GM23338 (cell line): ENCODE measurements around the gene IL18BP. TPM values are rescaled to one million over a fixed set of nuclear protein-coding genes. Genes with fewer than 3 reads are reported as not detected.

Experiments used
- ATAC-seq: fragments of 200-7000 bp; cut with Tn5 transposase; 3 replicates; pipeline ENCODE4 v1.9.1; 2020
- DNase-seq: peaks from one replicate; pipeline ENCODE4 v3.0.0-alpha.2; 2015; ENCODE audit warnings: low spot score
- H2AFZ ChIP-seq: fragments of 200-600 bp; sonication (generic); 2 replicates; pipeline ENCODE4 v1.8.0; 2016; ENCODE audit warnings: antibody characterized with exemption, mild to moderate bottlenecking, moderate library complexity
- H3F3A ChIP-seq: fragments of 200-600 bp; sonication (generic); replicated peaks from 2 replicates; pipeline ENCODE4 v1.8.0; 2017; ENCODE audit warnings: antibody characterized with exemption, mixed run types, low read depth
- H3K27ac ChIP-seq: fragments of 200-600 bp; sonication (generic); 2 replicates; pipeline ENCODE4 v1.6.1; 2016; ENCODE audit warnings: low read depth
- H3K27me3 ChIP-seq: fragments of 200-600 bp; sonication (generic); 2 replicates; pipeline ENCODE4 v1.8.0; 2016; ENCODE audit warnings: mild to moderate bottlenecking, mixed run types, moderate library complexity; ENCODE audit not compliant: insufficient read depth
- H3K36me3 ChIP-seq: fragments of 200-600 bp; sonication (generic); 2 replicates; pipeline ENCODE4 v1.8.0; 2016; ENCODE audit warnings: mild to moderate bottlenecking; ENCODE audit not compliant: insufficient read depth
- H3K4me1 ChIP-seq: fragments of 200-600 bp; sonication (generic); 2 replicates; pipeline ENCODE4 v1.8.0; 2016; ENCODE audit warnings: mild to moderate bottlenecking, moderate library complexity; ENCODE audit not compliant: insufficient read depth
- H3K4me2 ChIP-seq: fragments of 200-600 bp; sonication (generic); 2 replicates; pipeline ENCODE4 v1.7.1; 2017; ENCODE audit warnings: mixed run types
- H3K4me3 ChIP-seq: fragments of 200-600 bp; sonication (generic); 2 replicates; pipeline ENCODE4 v1.6.1; 2016; ENCODE audit warnings: mixed run types
- H3K79me2 ChIP-seq: fragments of 200-600 bp; sonication (generic); replicated peaks from 2 replicates; pipeline ENCODE4 v1.8.0; 2017; ENCODE audit warnings: mild to moderate bottlenecking; ENCODE audit not compliant: insufficient read depth
- H3K9me2 ChIP-seq: fragments of 200-600 bp; sonication (generic); 2 replicates; pipeline ENCODE4 v1.8.0; 2017; ENCODE audit not compliant: insufficient read depth
- H4K20me1 ChIP-seq: fragments of 200-600 bp; sonication (generic); replicated peaks from 2 replicates; pipeline ENCODE4 v1.8.0; 2017; ENCODE audit warnings: mild to moderate bottlenecking; ENCODE audit not compliant: insufficient read depth
- H3K27ac Mint-ChIP-seq: 2 replicates; pipeline ENCODE4 v1.8.0; 2020; ENCODE audit warnings: inconsistent platforms, mild to moderate bottlenecking, moderate library complexity, mixed read lengths
- H3K27me3 Mint-ChIP-seq: 3 replicates; pipeline ENCODE4 v1.8.0; 2022; ENCODE audit warnings: low read depth, mild to moderate bottlenecking, moderate library complexity, mixed read lengths, inconsistent platforms; ENCODE audit not compliant: insufficient read depth, poor library complexity
- H3K36me3 Mint-ChIP-seq: 3 replicates; pipeline ENCODE4 v1.8.0; 2021; ENCODE audit warnings: low read depth, mild to moderate bottlenecking, inconsistent platforms, moderate library complexity, mixed read lengths
- H3K4me1 Mint-ChIP-seq: 3 replicates; pipeline ENCODE4 v1.8.0; 2020; ENCODE audit warnings: mild to moderate bottlenecking, inconsistent platforms, mixed read lengths
- H3K4me3 Mint-ChIP-seq: 3 replicates; pipeline ENCODE4 v1.8.0; 2021; ENCODE audit warnings: moderate library complexity, mild to moderate bottlenecking, inconsistent platforms, mixed read lengths
- H3K9me3 Mint-ChIP-seq: 3 replicates; pipeline ENCODE4 v1.8.0; 2020; ENCODE audit warnings: moderate library complexity, mild to moderate bottlenecking, inconsistent platforms, mixed read lengths
- CTCF ChIP-seq, 2 experiments: fragments of 200-600 bp in 1 of 2; sonication (generic) in 1 of 2; conservative IDR thresholded peaks; 2 replicates each; pipeline versions ENCODE4 v1.5.1 to v1.6.1; 2016 to 2017; ENCODE audit warnings: antibody characterized with exemption in 2 of 2, low read depth in 2 of 2, mild to moderate bottlenecking in 2 of 2, moderate library complexity in 1 of 2
- ETS1 ChIP-seq: IDR thresholded peaks from 2 replicates; pipeline ENCODE4 v1.6.1; 2016; ENCODE audit warnings: antibody characterized with exemption
- EZH2 ChIP-seq: fragments of 200-600 bp; sonication (generic); IDR thresholded peaks from one replicate; pipeline ENCODE4 v1.8.0; 2017; ENCODE audit warnings: antibody characterized with exemption, mild to moderate bottlenecking, low read depth; ENCODE audit not compliant: unreplicated experiment
- NANOG ChIP-seq: IDR thresholded peaks from 2 replicates; pipeline ENCODE4 v1.6.1; 2016; ENCODE audit warnings: antibody characterized with exemption, borderline replicate concordance
- ZNF114 ChIP-seq: fragments of 250-450 bp; sonication (Bioruptor Pico); IDR thresholded peaks from 2 replicates; pipeline ENCODE4 v1.5.0; 2020; ENCODE audit warnings: mild to moderate bottlenecking, moderate library complexity
- ZNF331 ChIP-seq: fragments of 250-450 bp; sonication (Bioruptor Pico); IDR thresholded peaks from 2 replicates; pipeline ENCODE4 v1.5.0; 2020; ENCODE audit warnings: low read depth, mild to moderate bottlenecking, moderate library complexity
- ZNF462 ChIP-seq: fragments of 250-450 bp; sonication (Bioruptor Pico); IDR thresholded peaks from 2 replicates; pipeline ENCODE4 v1.5.0; 2020; ENCODE audit warnings: mild to moderate bottlenecking, moderate library complexity
- polyA plus RNA-seq: library from polyadenylated mRNA; unstranded; fragments of >200 nt; fragmentation: Nextera tagmentation; extraction: Ambion mirVana; gene quantifications from 2 replicates; pipeline ENCODE4 v1.2.1, GENCODE V29; 2016
- total RNA-seq: library from RNA; depleted of rRNA; stranded (reverse); fragments of >200 nt; shearing (Covaris generic); gene quantifications from 2 replicates; pipeline ENCODE4 v1.2.3, GENCODE V29; 2014
- TF ChIP-seq, protein P1 (sequence below): IDR thresholded peaks from one replicate; pipeline ENCODE4 v1.6.1; 2018; ENCODE audit warnings: antibody characterized with exemption; ENCODE audit not compliant: unreplicated experiment

The IL18BP gene
- total and polyA plus RNA-seq, 2 experiments from 2014 or later = 3.8 to 11.2 TPM

GRCh38 chr11:71977743-71978418, 20.8 kb upstream of the IL18BP start:
- Histone ChIP-seq H3K79me2 (peaks cover 15% of the 10 kb centered on the region), H4K20me1 (peaks cover 15% of the 10 kb centered on the region), H3K4me1 (no peaks in the 10 kb centered on the region), H2AFZ (no peak overlapping the region), H3K9me2 (no peaks in the 10 kb centered on the region), H3K36me3 (no peaks in the 10 kb centered on the region; the same call in 1 of the 2 replicates), H3K4me3 (no peak overlapping the region), H3F3A (no peaks in the 10 kb centered on the region), H3K4me2 (no peak overlapping the region), H3K27ac (no peak overlapping the region), H3K27me3 (no peaks in the 10 kb centered on the region)
- H3K36me3 Mint-ChIP-seq = peaks cover 25% of the 10 kb centered on the region
- H3K4me1 Mint-ChIP-seq = no peaks in the 10 kb centered on the region; the same call in 2 of the 3 replicates
- H3K27me3 Mint-ChIP-seq = peaks cover 2% of the 10 kb centered on the region
- peak; percentile 75 for ATAC-seq
- DNase-seq = peak; percentile 56
- no peak overlapping the region for H3K4me3 Mint-ChIP-seq
- no peak overlapping the region for H3K27ac Mint-ChIP-seq
- no peaks in the 10 kb centered on the region for H3K9me3 Mint-ChIP-seq
- TF ChIP-seq CTCF (conservative IDR thresholded peaks at IDR 0.05; ENCODE audit: low read depth in 2 of 2) = peak; percentile 64 to 68
- TF ChIP-seq ZNF331 (CRISPR knock-in tag) = no peak

- no peak for ATAC-seq
- no peaks in the 10 kb centered on the region for H3F3A ChIP-seq
- TF ChIP-seq, protein P1, sequence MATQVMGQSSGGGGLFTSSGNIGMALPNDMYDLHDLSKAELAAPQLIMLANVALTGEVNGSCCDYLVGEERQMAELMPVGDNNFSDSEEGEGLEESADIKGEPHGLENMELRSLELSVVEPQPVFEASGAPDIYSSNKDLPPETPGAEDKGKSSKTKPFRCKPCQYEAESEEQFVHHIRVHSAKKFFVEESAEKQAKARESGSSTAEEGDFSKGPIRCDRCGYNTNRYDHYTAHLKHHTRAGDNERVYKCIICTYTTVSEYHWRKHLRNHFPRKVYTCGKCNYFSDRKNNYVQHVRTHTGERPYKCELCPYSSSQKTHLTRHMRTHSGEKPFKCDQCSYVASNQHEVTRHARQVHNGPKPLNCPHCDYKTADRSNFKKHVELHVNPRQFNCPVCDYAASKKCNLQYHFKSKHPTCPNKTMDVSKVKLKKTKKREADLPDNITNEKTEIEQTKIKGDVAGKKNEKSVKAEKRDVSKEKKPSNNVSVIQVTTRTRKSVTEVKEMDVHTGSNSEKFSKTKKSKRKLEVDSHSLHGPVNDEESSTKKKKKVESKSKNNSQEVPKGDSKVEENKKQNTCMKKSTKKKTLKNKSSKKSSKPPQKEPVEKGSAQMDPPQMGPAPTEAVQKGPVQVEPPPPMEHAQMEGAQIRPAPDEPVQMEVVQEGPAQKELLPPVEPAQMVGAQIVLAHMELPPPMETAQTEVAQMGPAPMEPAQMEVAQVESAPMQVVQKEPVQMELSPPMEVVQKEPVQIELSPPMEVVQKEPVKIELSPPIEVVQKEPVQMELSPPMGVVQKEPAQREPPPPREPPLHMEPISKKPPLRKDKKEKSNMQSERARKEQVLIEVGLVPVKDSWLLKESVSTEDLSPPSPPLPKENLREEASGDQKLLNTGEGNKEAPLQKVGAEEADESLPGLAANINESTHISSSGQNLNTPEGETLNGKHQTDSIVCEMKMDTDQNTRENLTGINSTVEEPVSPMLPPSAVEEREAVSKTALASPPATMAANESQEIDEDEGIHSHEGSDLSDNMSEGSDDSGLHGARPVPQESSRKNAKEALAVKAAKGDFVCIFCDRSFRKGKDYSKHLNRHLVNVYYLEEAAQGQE = no peak
- TF ChIP-seq EZH2 = no peak
- no peak for TF ChIP-seq NANOG
- TF ChIP-seq ZNF114 = no peak
- TF ChIP-seq ZNF331 (CRISPR knock-in tag) = no peak
- no peak for TF ChIP-seq ZNF462 (CRISPR knock-in tag)
- TF ChIP-seq ETS1 = no peak
Observed at GRCh38 chr11:71979094-71979493, 19.6 kb upstream of the IL18BP start.

More at GRCh38 chr11:71979094-71979493, 19.6 kb upstream of the IL18BP start:
- no peaks in the 10 kb centered on the region for H3K9me2 ChIP-seq
- no peak overlapping the region for H3K27ac ChIP-seq
- no peak overlapping the region for H2AFZ ChIP-seq
- Mint-ChIP-seq H3K4me1 (no peaks in the 10 kb centered on the region; the same call in 2 of the 3 replicates), H3K9me3 (no peaks in the 10 kb centered on the region), H3K27ac (no peak overlapping the region), H3K36me3 (peaks cover 29% of the 10 kb centered on the region), H3K27me3 (peaks cover 2% of the 10 kb centered on the region), H3K4me3 (no peak overlapping the region)
- H3K4me1 ChIP-seq = no peaks in the 10 kb centered on the region
- no peak overlapping the region for H3K4me3 ChIP-seq
- no peaks in the 10 kb centered on the region for H3K27me3 ChIP-seq
- H3K79me2 ChIP-seq = peaks cover 15% of the 10 kb centered on the region
- no peak overlapping the region for H3K4me2 ChIP-seq
- H4K20me1 ChIP-seq = peaks cover 15% of the 10 kb centered on the region
- no peak for DNase-seq
- H3K36me3 ChIP-seq = no peaks in the 10 kb centered on the region; the same call in 1 of the 2 replicates
